B cell (primary cell): ENCODE data around the gene HBG2. TPM values are rescaled to one million over a fixed set of nuclear protein-coding genes. Genes with fewer than 3 reads are reported as not detected.

Experiments used
- ATAC-seq: fragments of 200-7000 bp; cut with Tn5 transposase; one replicate; pipeline ENCODE4 v1.10.0; 2021; ENCODE audit warnings: low read depth, mild to moderate bottlenecking, moderate number of reproducible peaks, moderate library complexity
- CTCF ChIA-PET: fragments of 350-600 bp; sonication (Branson Sonifier 250); formaldehyde crosslinking; loops from one replicate; lab custom pipeline; 2021; ENCODE audit warnings: antibody characterized with exemption, inconsistent platforms; lab: Charles Lee
- POLR2A ChIA-PET: fragments of 350-600 bp; sonication (Branson Sonifier 250); formaldehyde crosslinking; loops from one replicate; lab custom pipeline; 2021; ENCODE audit warnings: antibody characterized with exemption; lab: Charles Lee
- DNase-seq: peaks from one replicate; pipeline ENCODE4 v3.0.0; 2013
- H2AFZ ChIP-seq: 2 replicates; pipeline ENCODE4 v1.6.1; 2012; ENCODE audit warnings: mild to moderate bottlenecking, low read depth, low read length; ENCODE audit not compliant: insufficient read depth, poor library complexity, severe bottlenecking
- H3K27ac ChIP-seq, 2 donors: 1 replicate in 1 of 2; 2 replicates in 1 of 2; pipeline ENCODE4 v1.5.1; 2012 to 2013; ENCODE audit warnings: low read length in 2 of 2, mild to moderate bottlenecking in 2 of 2, moderate library complexity in 1 of 2
- H3K27me3 ChIP-seq, 4 experiments: fragments of 200-600 bp in 1 of 4; sonication (generic) in 1 of 4; replicated peaks in 1 of 4; 1 replicate in 2 of 4; 2 replicates in 2 of 4; pipeline versions ENCODE4 v1.6.1 to v1.7.0; 2013 to 2016; ENCODE audit warnings: low read length in 3 of 4, mild to moderate bottlenecking in 2 of 4, mixed read lengths in 1 of 4, moderate library complexity in 1 of 4; ENCODE audit not compliant: insufficient read depth in 4 of 4, control insufficient read depth in 3 of 4; ENCODE audit errors: control extremely low read depth in 1 of 4
- H3K36me3 ChIP-seq, 2 experiments: replicated peaks in 1 of 2; 1 replicate in 1 of 2; 2 replicates in 1 of 2; pipeline versions ENCODE4 v1.6.1 to v1.7.1; 2013; ENCODE audit warnings: low read length in 1 of 2; ENCODE audit not compliant: insufficient read depth in 2 of 2, control insufficient read depth in 1 of 2; ENCODE audit errors: control extremely low read depth in 1 of 2, extremely low read depth in 1 of 2
- H3K4me1 ChIP-seq, 2 donors: fragments of 200-600 bp in 1 of 2; sonication (generic) in 1 of 2; 1 replicate in 1 of 2; 2 replicates in 1 of 2; pipeline versions ENCODE4 v1.5.1 to v1.6.1; 2013 to 2017; ENCODE audit warnings: low read length in 2 of 2; ENCODE audit not compliant: control insufficient read depth in 2 of 2, insufficient read depth in 2 of 2
- H3K4me2 ChIP-seq: replicated peaks from 2 replicates; pipeline ENCODE3; 2012; ENCODE audit warnings: mild to moderate bottlenecking, low read depth, low read length; ENCODE audit not compliant: poor library complexity, severe bottlenecking
- H3K4me3 ChIP-seq, 5 experiments: fragments of 200-600 bp in 1 of 5; sonication (generic) in 1 of 5; 1 replicate in 3 of 5; 2 replicates in 2 of 5; pipeline versions ENCODE4 v1.5.1 to v1.7.0; 2011 to 2016; ENCODE audit warnings: low read length in 4 of 5, mild to moderate bottlenecking in 4 of 5, low read depth in 2 of 5, control low read depth in 1 of 5, moderate library complexity in 1 of 5; ENCODE audit not compliant: insufficient read depth in 1 of 5; ENCODE audit errors: control extremely low read depth in 1 of 5, extremely low read depth in 1 of 5
- H3K79me2 ChIP-seq: fragments of 200-600 bp; sonication (generic); one replicate; pipeline ENCODE4 v1.6.0; 2016; ENCODE audit warnings: low read length; ENCODE audit not compliant: control insufficient read depth, insufficient read depth
- H3K9ac ChIP-seq: fragments of 200-600 bp; sonication (generic); 2 replicates; pipeline ENCODE4 v1.6.1; 2017; ENCODE audit warnings: mild to moderate bottlenecking, low read length, moderate library complexity
- H3K9me3 ChIP-seq, 3 donors: one replicate each; pipeline versions ENCODE4 v1.6.1 to v1.7.1; 2013; ENCODE audit warnings: low read length in 2 of 3; ENCODE audit not compliant: control insufficient read depth in 2 of 3, insufficient read depth in 1 of 3; ENCODE audit errors: control extremely low read depth in 1 of 3
- H4K20me1 ChIP-seq: 2 replicates; pipeline ENCODE4 v1.6.0; 2012; ENCODE audit warnings: mild to moderate bottlenecking, low read length; ENCODE audit not compliant: insufficient read depth, control insufficient read depth, poor library complexity, severe bottlenecking
- H3K27ac Mint-ChIP-seq: one replicate; pipeline ENCODE4 v1.8.0; 2021; ENCODE audit warnings: mixed read lengths
- H3K27me3 Mint-ChIP-seq: one replicate; pipeline ENCODE4 v1.8.0; 2021; ENCODE audit warnings: mixed read lengths
- H3K4me1 Mint-ChIP-seq: one replicate; pipeline ENCODE4 v1.8.0; 2021; ENCODE audit warnings: mixed read lengths
- H3K4me3 Mint-ChIP-seq: one replicate; pipeline ENCODE4 v1.8.0; 2021; ENCODE audit warnings: mixed read lengths
- H3K9me3 Mint-ChIP-seq: one replicate; pipeline ENCODE4 v1.8.0; 2022; ENCODE audit warnings: mixed read lengths; ENCODE audit not compliant: insufficient read depth
- EZH2 ChIP-seq: IDR thresholded peaks from 2 replicates; pipeline ENCODE4 v1.6.1; 2012; ENCODE audit warnings: borderline replicate concordance, low read depth, mild to moderate bottlenecking, moderate library complexity, low read length; ENCODE audit not compliant: insufficient read depth, poor library complexity, severe bottlenecking
- WGBS: methylation state at CpG from one replicate; pipeline ENCODE4 v1.1.5; 2013; ENCODE audit warnings: missing lambda C conversion rate; ENCODE audit not compliant: insufficient coverage; 5-methylcytosine and 5-hydroxymethylcytosine counted together
- intact Hi-C: fragments of 100-400 bp; cut with micrococcal nuclease; formaldehyde crosslinking; loops from one replicate; pipeline ENCODE4 v1.10.0; 2022
- polyA plus RNA-seq: library from polyadenylated mRNA; depleted of rRNA; stranded (reverse); fragments of >200 nt; gene quantifications from 2 replicates; pipeline ENCODE4 v1.2.3, GENCODE V29; 2012
- total RNA-seq, 2 donors: library from RNA; stranded (reverse); fragments of 120-200 nt in 1 of 2; gene quantifications; 1 replicate in 1 of 2; 2 replicates in 1 of 2; pipeline versions ENCODE4 v1.2.3 to v1.2.4, GENCODE V29; 2013 to 2022
- TF ChIP-seq, protein P1 (sequence below): fragments of 200-600 bp; IDR thresholded peaks from one replicate; pipeline ENCODE4 v1.8.0; 2022; ENCODE audit warnings: antibody characterized with exemption, mild to moderate bottlenecking

Gene HBG2
- total and polyA plus RNA-seq, 2 donors (not counting 1 experiment from before 2014, with no cell fraction given): not detected

DNA sequence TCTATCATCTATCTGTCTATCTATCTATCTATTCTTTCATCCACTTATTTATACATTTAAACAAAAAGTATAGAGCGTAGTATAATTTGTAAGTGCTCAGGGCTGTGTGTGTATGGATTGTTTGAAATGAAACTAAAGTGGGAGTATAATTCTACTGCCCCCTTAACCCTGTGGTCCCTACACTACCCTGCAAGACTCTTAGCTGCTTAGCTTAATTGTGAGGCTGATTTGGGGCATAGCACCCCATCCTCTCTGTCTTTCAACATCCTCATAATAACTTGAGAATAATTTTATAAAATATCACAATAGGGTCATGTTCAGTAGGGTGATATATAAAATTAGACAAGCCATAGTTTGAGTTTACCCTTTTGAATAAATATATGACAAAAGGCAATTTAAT lies 35.5 kb upstream of the HBG2 start:
- TF ChIP-seq EZH2: no peak
- TF ChIP-seq, protein P1, sequence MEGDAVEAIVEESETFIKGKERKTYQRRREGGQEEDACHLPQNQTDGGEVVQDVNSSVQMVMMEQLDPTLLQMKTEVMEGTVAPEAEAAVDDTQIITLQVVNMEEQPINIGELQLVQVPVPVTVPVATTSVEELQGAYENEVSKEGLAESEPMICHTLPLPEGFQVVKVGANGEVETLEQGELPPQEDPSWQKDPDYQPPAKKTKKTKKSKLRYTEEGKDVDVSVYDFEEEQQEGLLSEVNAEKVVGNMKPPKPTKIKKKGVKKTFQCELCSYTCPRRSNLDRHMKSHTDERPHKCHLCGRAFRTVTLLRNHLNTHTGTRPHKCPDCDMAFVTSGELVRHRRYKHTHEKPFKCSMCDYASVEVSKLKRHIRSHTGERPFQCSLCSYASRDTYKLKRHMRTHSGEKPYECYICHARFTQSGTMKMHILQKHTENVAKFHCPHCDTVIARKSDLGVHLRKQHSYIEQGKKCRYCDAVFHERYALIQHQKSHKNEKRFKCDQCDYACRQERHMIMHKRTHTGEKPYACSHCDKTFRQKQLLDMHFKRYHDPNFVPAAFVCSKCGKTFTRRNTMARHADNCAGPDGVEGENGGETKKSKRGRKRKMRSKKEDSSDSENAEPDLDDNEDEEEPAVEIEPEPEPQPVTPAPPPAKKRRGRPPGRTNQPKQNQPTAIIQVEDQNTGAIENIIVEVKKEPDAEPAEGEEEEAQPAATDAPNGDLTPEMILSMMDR: no peak
- intact Hi-C loops: no loop called here
- H3K4me2 ChIP-seq: no peak overlapping the region
- no CpG with 5 or more reads among the region's 1 CpG for WGBS
- no peaks in the 10 kb centered on the region for H3K27me3 ChIP-seq
- H3K4me1 ChIP-seq: no peaks in the 10 kb centered on the region
- Mint-ChIP-seq H3K4me1 (no peaks in the 10 kb centered on the region), H3K4me3 (no peak overlapping the region), H3K9me3 (no peaks in the 10 kb centered on the region), H3K27me3 (no peaks in the 10 kb centered on the region), H3K27ac (no peak overlapping the region)
- no peak overlapping the region for H3K27ac ChIP-seq
- no peaks in the 10 kb centered on the region for H3K79me2 ChIP-seq
- POLR2A ChIA-PET: no interaction called here
- H4K20me1 ChIP-seq: no peaks in the 10 kb centered on the region
- no peak overlapping the region for H2AFZ ChIP-seq
- no peak overlapping the region for H3K4me3 ChIP-seq
- no peak overlapping the region for H3K9ac ChIP-seq
- H3K9me3 ChIP-seq: no peaks in the 10 kb centered on the region
- no peak for ATAC-seq
- CTCF ChIA-PET: interaction anchor here (1.4 kb wide), 1 partner anchor 19 kb away, joined by 4 read pairs; no protein-coding TSS in a partner anchor
- no peak for DNase-seq
- H3K36me3 ChIP-seq: no peaks in the 10 kb centered on the region

- Mint-ChIP-seq H3K27me3 (no peaks in the 10 kb centered on the region), H3K4me3 (no peak overlapping the region), H3K9me3 (no peaks in the 10 kb centered on the region), H3K4me1 (no peaks in the 10 kb centered on the region), H3K27ac (no peak overlapping the region)
- no peak overlapping the region for H2AFZ ChIP-seq
- H3K27ac ChIP-seq: no peak overlapping the region
- H4K20me1 ChIP-seq: no peaks in the 10 kb centered on the region
- H3K4me3 ChIP-seq: no peak overlapping the region
- H3K9ac ChIP-seq: no peak overlapping the region
- no peak overlapping the region for H3K4me2 ChIP-seq
- TF ChIP-seq, protein P1: no peak
- intact Hi-C loops: no loop called here
- ChIA-PET POLR2A (no interaction called here), CTCF (interaction anchor here (1.4 kb wide), 1 partner anchor 18 kb away, joined by 4 read pairs; no protein-coding TSS in a partner anchor)
- H3K27me3 ChIP-seq: no peaks in the 10 kb centered on the region
- no peaks in the 10 kb centered on the region for H3K4me1 ChIP-seq
- no peaks in the 10 kb centered on the region for H3K79me2 ChIP-seq
- H3K36me3 ChIP-seq: no peaks in the 10 kb centered on the region
- no peak for DNase-seq
- no peaks in the 10 kb centered on the region for H3K9me3 ChIP-seq
- ATAC-seq: no peak
These were observed 35.1 kb upstream of the HBG2 start for GRCh38 chr11:5289696-5290095.
